ENCODE measurements around the gene EPC1. TPM values are rescaled to one million over a fixed set of nuclear protein-coding genes. Genes with fewer than 3 reads are reported as not detected.

The EPC1 gene
- total and polyA plus RNA-seq, 2 of the 8 experiments (the other 6 are each of a cell fraction or from before 2014, with no cell fraction given) = 23.7 to 42.3 TPM

GRCh38 chr10:32234471-32234870 is 112.5 kb downstream of the EPC1 start (continued):
- TF ChIP-seq CHD7 (IDR thresholded peaks at IDR 0.05; ENCODE audit: insufficient replicate concordance, low read length) = no peak
- TF ChIP-seq E2F6 (IDR thresholded peaks at IDR 0.05) = no peak
- TF ChIP-seq PHF8 (conservative IDR thresholded peaks at IDR 0.05; ENCODE audit: low read depth, low read length) = no peak
- no peak for TF ChIP-seq RNF2 (IDR thresholded peaks at IDR 0.05; ENCODE audit: borderline replicate concordance, low read depth, low read length, missing control alignments, poor library complexity, severe bottlenecking)
- TF ChIP-seq HDAC6 (IDR thresholded peaks at IDR 0.05; ENCODE audit: low read depth, low read length) = no peak
- TF ChIP-seq BCL11A (IDR thresholded peaks at IDR 0.05; ENCODE audit: low read depth in 2 of 2, low read length in 2 of 2) = no peak
- no peak for TF ChIP-seq GTF2F1 (IDR thresholded peaks at IDR 0.05; ENCODE audit: borderline replicate concordance, low read depth, low read length)
- TF ChIP-seq SP2 (IDR thresholded peaks at IDR 0.05; ENCODE audit: low read length) = no peak
- TF ChIP-seq JUN (IDR thresholded peaks at IDR 0.05; ENCODE audit: low read depth, low read length) = no peak
- TF ChIP-seq CEBPB (IDR thresholded peaks at IDR 0.05; ENCODE audit: low read depth, low read length) = no peak
- TF ChIP-seq KDM1A (IDR thresholded peaks at IDR 0.05; ENCODE audit: borderline replicate concordance, low read length) = no peak

Measured in H1 (cell line).